Fibroblast of pulmonary artery (primary cell): ENCODE results near the gene NUDT1.

Source experiments
- DNase-seq: peaks from one replicate; pipeline ENCODE4 v3.0.0-alpha.2; 2010; ENCODE audit warnings: low read depth
- H3K4me3 ChIP-seq: replicated peaks from 2 replicates; pipeline ENCODE4 v1.5.1; 2011; ENCODE audit warnings: low read depth, mild to moderate bottlenecking, control low read depth, low read length, moderate library complexity
- TF ChIP-seq, protein P1 (sequence below): IDR thresholded peaks from 2 replicates; pipeline ENCODE4 v1.5.1; 2011; ENCODE audit warnings: mild to moderate bottlenecking, control low read depth, low read length, inconsistent platforms; ENCODE audit errors: missing control alignments

Gene NUDT1

DNA sequence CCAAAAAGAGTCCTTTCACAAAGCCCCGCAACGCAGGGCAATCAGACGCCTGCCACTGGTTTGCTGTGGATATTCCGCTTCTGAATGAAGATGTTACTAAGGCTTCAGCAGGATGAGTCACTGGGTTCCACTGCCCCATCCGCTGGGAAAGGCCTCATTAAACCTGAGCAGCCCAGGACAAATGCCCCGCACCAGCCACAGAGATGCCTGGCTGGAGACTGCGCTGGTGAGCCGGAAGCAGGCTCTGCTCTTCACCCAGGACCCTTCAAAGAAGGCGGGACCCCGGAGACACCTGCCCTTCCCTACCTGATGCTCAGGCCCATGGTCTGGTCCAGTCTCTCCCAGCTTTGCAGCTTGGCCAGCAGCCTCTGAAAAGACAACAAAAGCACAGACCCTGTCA lies 29.1 kb upstream of the NUDT1 start:
- no peak overlapping the region for H3K4me3 ChIP-seq
- TF ChIP-seq, protein P1, sequence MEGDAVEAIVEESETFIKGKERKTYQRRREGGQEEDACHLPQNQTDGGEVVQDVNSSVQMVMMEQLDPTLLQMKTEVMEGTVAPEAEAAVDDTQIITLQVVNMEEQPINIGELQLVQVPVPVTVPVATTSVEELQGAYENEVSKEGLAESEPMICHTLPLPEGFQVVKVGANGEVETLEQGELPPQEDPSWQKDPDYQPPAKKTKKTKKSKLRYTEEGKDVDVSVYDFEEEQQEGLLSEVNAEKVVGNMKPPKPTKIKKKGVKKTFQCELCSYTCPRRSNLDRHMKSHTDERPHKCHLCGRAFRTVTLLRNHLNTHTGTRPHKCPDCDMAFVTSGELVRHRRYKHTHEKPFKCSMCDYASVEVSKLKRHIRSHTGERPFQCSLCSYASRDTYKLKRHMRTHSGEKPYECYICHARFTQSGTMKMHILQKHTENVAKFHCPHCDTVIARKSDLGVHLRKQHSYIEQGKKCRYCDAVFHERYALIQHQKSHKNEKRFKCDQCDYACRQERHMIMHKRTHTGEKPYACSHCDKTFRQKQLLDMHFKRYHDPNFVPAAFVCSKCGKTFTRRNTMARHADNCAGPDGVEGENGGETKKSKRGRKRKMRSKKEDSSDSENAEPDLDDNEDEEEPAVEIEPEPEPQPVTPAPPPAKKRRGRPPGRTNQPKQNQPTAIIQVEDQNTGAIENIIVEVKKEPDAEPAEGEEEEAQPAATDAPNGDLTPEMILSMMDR: no peak
- no peak for DNase-seq

DNA sequence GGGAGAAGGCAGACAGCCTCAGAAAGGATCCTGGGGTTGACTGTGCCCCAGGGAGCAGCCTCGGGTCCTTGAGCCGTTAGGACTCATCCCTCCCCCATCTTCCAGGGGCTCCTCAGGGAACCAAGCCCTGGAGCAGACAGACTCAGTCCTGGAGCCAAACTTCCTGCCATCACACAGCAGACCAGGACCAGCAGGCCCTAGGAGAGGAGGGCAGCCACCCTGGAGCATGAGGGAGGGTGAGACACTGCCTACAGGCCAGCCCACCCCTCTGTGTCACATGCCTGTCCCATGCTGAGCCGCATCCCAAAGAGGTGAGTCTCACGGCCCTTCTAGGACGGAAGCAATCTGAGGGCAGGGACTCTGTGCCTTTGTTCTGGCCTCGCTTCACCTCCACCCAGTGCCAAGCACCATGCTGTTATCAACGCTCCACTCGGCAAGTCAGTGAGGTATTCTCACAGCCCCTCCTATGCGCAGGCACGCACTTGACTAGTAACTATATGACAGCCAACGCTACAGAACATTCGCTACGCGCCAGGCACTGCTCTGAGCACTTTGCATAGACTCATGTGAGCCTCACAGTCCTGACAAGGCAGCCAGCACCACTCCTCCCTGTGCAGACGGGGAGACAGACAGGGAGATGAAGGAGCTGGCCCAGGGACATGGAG lies 28.3 kb upstream of the NUDT1 start:
- TF ChIP-seq, protein P1: no peak
- H3K4me3 ChIP-seq: no peak overlapping the region
- DNase-seq: no peak

DNA sequence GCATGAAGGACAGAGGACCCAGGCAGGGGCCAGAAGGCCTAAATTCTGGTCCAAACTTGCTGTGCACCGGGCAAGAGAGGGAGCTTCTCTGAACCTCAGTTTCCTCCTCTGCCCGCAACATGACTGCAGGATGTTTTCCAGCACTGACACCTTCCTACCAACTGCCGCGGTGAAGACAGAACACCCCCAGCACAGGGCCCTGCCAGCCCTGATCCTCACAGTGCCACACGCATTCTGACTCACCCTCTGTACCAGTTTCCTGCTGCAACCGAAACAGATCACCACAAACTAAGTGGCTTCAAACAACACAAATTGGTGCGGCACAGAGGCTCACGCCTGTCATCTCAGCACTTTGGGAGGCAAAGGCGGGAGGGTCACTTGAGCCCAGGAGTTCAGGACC lies 27.4 kb upstream of the NUDT1 start:
- TF ChIP-seq, protein P1: no peak
- DNase-seq: no peak
- H3K4me3 ChIP-seq: no peak overlapping the region

DNA sequence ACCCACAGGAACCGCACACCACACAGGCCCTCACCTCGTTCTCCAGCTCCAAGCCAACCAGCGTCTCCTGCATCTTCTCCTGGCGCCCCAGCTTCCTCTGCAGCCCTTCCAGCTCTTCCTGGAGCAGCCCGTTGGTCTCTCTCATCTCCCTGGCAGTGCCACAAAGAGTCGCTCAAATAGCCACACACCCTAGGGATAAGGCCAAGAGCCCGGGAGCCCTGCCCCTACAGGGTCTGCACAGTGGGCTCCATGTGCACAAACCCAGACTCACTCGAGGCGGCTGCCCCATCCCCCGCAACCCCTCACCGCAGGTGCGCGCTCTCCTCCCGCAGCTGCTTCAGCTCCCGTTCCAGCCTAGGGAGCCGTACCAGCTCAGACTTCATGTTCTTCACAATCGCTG lies 26.2 kb upstream of the NUDT1 start:
- DNase-seq: no peak
- TF ChIP-seq, protein P1: no peak
- H3K4me3 ChIP-seq: no peak overlapping the region

DNA sequence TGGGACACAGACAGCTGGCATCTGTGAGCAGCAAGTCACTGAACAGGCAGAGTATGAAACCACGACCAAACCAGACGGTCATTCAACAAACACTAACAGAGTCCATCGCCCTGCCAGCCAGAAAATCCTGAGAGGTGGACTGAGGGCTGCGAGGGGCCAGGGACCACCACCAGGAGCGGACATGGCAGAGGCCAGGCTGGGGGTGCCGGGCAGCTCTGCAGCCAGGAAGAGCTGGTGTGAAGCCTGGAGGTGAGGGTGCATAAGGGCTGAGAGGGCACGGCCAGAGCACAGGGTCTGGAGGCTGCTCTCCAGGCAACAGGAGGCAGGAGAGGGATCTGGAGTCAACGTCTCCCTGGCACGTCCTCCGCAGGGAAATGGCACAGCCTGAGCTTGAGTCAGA lies 24.8 kb upstream of the NUDT1 start:
- DNase-seq: no peak
- TF ChIP-seq, protein P1: no peak
- no peak overlapping the region for H3K4me3 ChIP-seq

DNA sequence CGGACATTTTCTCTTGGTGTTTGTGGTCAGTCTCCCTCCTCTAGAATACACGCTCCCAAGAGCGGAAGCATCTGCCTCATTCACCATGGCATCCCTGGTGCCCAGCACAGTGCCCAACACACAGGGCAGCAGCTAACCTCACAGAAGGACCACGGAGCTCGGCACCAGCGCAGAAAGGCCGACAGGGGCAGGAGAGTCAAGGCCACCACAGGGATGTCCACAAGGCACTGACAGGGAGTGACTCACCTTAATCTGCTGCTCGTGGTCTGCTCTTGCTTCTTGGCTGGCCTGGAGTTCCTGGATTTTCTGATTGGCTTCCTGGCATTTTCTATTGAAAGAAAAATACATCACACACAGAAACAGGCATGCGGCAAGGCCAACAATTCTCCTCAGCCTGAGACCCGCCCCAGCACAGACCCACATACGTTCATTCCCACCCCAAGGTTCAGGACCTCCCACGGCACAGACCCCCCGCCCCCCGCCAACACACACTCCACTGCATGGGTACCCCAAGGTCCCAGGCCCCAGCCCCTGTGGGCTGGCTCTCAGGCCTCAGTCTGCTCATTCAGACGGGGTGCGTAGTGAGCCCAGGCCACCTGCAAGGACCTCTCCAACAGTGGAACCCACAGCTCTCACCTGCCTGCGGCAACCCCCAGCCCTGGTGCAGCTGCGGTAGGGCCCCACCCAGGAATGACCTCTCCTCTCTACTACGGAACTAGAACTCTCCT lies 24.1 kb upstream of the NUDT1 start:
- no peak for DNase-seq
- no peak overlapping the region for H3K4me3 ChIP-seq
- TF ChIP-seq, protein P1: no peak

DNA sequence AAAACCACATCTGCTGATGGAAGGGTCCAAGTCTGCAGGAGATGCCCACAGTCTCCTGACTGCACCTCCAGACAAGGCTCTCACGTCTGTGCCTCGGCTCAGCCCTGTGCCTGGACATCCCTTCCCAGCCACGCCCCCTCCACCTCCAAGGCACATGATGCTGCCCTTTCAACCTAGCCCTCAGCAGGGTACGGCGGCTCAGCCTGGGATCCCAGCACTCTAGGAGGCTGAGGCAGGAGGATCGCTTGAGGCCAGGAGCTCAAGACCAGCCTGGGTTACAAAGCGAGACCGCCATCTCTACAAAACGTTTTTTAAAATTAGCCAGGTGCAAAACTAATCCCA lies 23.6 kb upstream of the NUDT1 start:
- no peak for DNase-seq

More for the DNA sequence above, 23.6 kb upstream of the NUDT1 start:
- H3K4me3 ChIP-seq: no peak overlapping the region
- TF ChIP-seq, protein P1: no peak
